Measurements from ENCODE around the gene GPATCH1.

GPATCH1 gene

GRCh38 chr19:33177417-33177979, 96.5 kb downstream of the GPATCH1 start:
- H3K27ac Mint-ChIP-seq: peak overlapping the region; percentile 100
- H3K4me3 Mint-ChIP-seq: peak overlapping the region; percentile 96
- H3K9me3 Mint-ChIP-seq: no peaks in the 10 kb centered on the region
- no peaks in the 10 kb centered on the region for H3K27me3 Mint-ChIP-seq
- H3K4me1 Mint-ChIP-seq: peaks cover 38% of the 10 kb centered on the region
- H3K36me3 Mint-ChIP-seq: peaks cover 2% of the 10 kb centered on the region

All from activated naive CD4-positive, alpha-beta T cell treated with anti-CD3 and anti-CD28 coated beads, Interleukin-2, amount 50 U/mL, for 24 hours (primary cell).